PC-3 (cell line): Measurements from ENCODE around the gene COL4A1.

Experiments used
- EZH2 ChIP-seq: fragments of 300-600 bp; sonication (generic); IDR thresholded peaks from one replicate; pipeline ENCODE4 v1.6.1; 2017; ENCODE audit warnings: antibody characterized with exemption, mild to moderate bottlenecking, low read length; ENCODE audit not compliant: unreplicated experiment
- EZH2phosphoT487 ChIP-seq: fragments of 300-600 bp; sonication (generic); IDR thresholded peaks from 2 replicates; pipeline ENCODE4 v1.6.1; 2018; ENCODE audit warnings: mild to moderate bottlenecking, antibody characterized with exemption, low read length, borderline replicate concordance
- TF ChIP-seq, protein P1 (sequence below): fragments of 300-600 bp; sonication (generic); conservative IDR thresholded peaks from 2 replicates; pipeline ENCODE4 v1.5.1; 2017; ENCODE audit warnings: antibody characterized with exemption, low read depth, mild to moderate bottlenecking, low read length

DNA sequence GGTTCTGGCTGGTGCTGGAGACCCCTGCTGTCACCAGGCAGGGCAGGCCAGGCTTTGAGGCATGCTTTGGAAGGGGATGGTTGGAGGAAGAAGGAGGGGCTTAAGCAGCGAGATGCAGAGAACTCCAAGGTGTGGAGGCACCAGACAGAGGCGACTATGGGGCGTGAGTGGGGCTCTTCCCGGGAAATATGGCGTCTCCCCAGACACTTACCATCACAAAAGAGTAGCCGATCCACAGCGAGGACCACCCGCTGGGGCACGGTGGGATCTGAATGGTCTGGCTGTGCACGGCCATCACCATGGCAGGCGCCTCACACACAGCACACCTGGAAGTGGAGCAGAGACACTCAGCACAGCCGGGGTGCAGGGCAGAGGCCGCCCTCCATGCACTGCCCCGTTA is 151.9 kb downstream of the COL4A1 start:
- no peak for TF ChIP-seq EZH2
- TF ChIP-seq, protein P1, sequence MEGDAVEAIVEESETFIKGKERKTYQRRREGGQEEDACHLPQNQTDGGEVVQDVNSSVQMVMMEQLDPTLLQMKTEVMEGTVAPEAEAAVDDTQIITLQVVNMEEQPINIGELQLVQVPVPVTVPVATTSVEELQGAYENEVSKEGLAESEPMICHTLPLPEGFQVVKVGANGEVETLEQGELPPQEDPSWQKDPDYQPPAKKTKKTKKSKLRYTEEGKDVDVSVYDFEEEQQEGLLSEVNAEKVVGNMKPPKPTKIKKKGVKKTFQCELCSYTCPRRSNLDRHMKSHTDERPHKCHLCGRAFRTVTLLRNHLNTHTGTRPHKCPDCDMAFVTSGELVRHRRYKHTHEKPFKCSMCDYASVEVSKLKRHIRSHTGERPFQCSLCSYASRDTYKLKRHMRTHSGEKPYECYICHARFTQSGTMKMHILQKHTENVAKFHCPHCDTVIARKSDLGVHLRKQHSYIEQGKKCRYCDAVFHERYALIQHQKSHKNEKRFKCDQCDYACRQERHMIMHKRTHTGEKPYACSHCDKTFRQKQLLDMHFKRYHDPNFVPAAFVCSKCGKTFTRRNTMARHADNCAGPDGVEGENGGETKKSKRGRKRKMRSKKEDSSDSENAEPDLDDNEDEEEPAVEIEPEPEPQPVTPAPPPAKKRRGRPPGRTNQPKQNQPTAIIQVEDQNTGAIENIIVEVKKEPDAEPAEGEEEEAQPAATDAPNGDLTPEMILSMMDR: no peak
- no peak for TF ChIP-seq EZH2phosphoT487
